ENCODE data around the gene CYLD. TPM values are rescaled to one million over a fixed set of nuclear protein-coding genes. Genes with fewer than 3 reads are reported as not detected.

The CYLD gene
- total and polyA plus RNA-seq, 2 experiments from 2014 or later = 6.9 to 30.9 TPM

GRCh38 chr16:50836121-50836621 lies 94.3 kb downstream of the CYLD start (continued):
- TF ChIP-seq REST (IDR thresholded peaks at IDR 0.05; ENCODE audit: unreplicated experiment) (no peak), POLR2AphosphoS5 (IDR thresholded peaks at IDR 0.05; ENCODE audit: low read depth) (no peak), STAT1 (IDR thresholded peaks at IDR 0.05; ENCODE audit: unreplicated experiment) (no peak), NANOG (IDR thresholded peaks at IDR 0.05; ENCODE audit: borderline replicate concordance) (no peak)

GRCh38 chr16:50837324-50837723 lies 95.4 kb downstream of the CYLD start:
- Mint-ChIP-seq H3K27me3 (ENCODE audit: insufficient read depth, low read depth, poor library complexity) (peaks cover 5% of the 10 kb centered on the region), H3K9me3 (peaks cover 4% of the 10 kb centered on the region; the same call in 2 of the 3 replicates), H3K4me3 (no peak overlapping the region), H3K4me1 (peaks cover 19% of the 10 kb centered on the region; the same call in 2 of the 3 replicates), H3K36me3 (ENCODE audit: low read depth) (peaks cover 4% of the 10 kb centered on the region; the same call in 1 of the 3 replicates), H3K27ac (no peak overlapping the region)
- Histone ChIP-seq H3K4me3 (no peak overlapping the region), H3K27ac (ENCODE audit: low read depth) (no peak overlapping the region), H4K20me1 (replicated peaks; ENCODE audit: insufficient read depth) (no peaks in the 10 kb centered on the region), H3F3A (replicated peaks; ENCODE audit: low read depth) (no peaks in the 10 kb centered on the region), H3K4me1 (ENCODE audit: insufficient read depth) (0 out of 2 replicates have a peak, but pooled peaks cover 3% of the 10 kb centered on the region), H3K4me2 (no peak overlapping the region), H2AFZ (no peak overlapping the region), H3K36me3 (ENCODE audit: insufficient read depth) (no peaks in the 10 kb centered on the region), H3K9me2 (ENCODE audit: insufficient read depth) (peaks cover 6% of the 10 kb centered on the region; the same call in 1 of the 2 replicates), H3K27me3 (ENCODE audit: insufficient read depth) (0 out of 2 replicates have a peak, but pooled peaks cover 6% of the 10 kb centered on the region), H3K79me2 (replicated peaks; ENCODE audit: insufficient read depth) (no peaks in the 10 kb centered on the region)
- no peak for ATAC-seq
- DNase-seq (ENCODE audit: low spot score) = no peak
- TF ChIP-seq EZH2 (IDR thresholded peaks at IDR 0.05; ENCODE audit: low read depth, unreplicated experiment) = no peak
- TF ChIP-seq REST (IDR thresholded peaks at IDR 0.05; ENCODE audit: unreplicated experiment) = no peak
- TF ChIP-seq CREB1 (CRISPR knock-in tag; IDR thresholded peaks at IDR 0.05; ENCODE audit: low read depth) = no peak
- no peak for TF ChIP-seq ZNF462 (CRISPR knock-in tag; IDR thresholded peaks at IDR 0.05)
- no peak for TF ChIP-seq ZNF114 (CRISPR knock-in tag; IDR thresholded peaks at IDR 0.05)
- TF ChIP-seq EZH2phosphoT487 (IDR thresholded peaks at IDR 0.05; ENCODE audit: unreplicated experiment) = no peak
- no peak for TF ChIP-seq STAT1 (IDR thresholded peaks at IDR 0.05; ENCODE audit: unreplicated experiment)
- TF ChIP-seq ZNF331 (CRISPR knock-in tag; IDR thresholded peaks at IDR 0.05; ENCODE audit: low read depth) = no peak
- TF ChIP-seq JUNB (IDR thresholded peaks at IDR 0.05; ENCODE audit: unreplicated experiment) = no peak
- TF ChIP-seq POLR2AphosphoS5 (IDR thresholded peaks at IDR 0.05; ENCODE audit: low read depth) = no peak

All from GM23338 (cell line).